GM12878 (cell line): ENCODE measurements around the gene ALDOB. TPM values are rescaled to one million over a fixed set of nuclear protein-coding genes. Genes with fewer than 3 reads are reported as not detected.

ENCODE experiments used
- PKNOX1 ChIP-seq: fragments of 450-650 bp; IDR thresholded peaks from 2 replicates; pipeline ENCODE4 v1.6.1; 2016; ENCODE audit warnings: mild to moderate bottlenecking
- YY1 ChIP-seq: IDR thresholded peaks from 2 replicates; pipeline ENCODE4 v1.6.1; 2011; ENCODE audit warnings: low read depth, mild to moderate bottlenecking, low read length
- ZNF687 ChIP-seq: fragments of 450-650 bp; IDR thresholded peaks from 2 replicates; pipeline ENCODE4 v1.6.1; 2017; ENCODE audit warnings: mild to moderate bottlenecking, moderate library complexity
- polyA plus RNA-seq, 11 experiments: library from polyadenylated mRNA; depleted of rRNA in 4 of 11; unstranded in 6 of 11; stranded (reverse) in 5 of 11; fragments of >200 nt; fragmentation: Nextera tagmentation in 4 of 11; fragmentation: Illumina TruSeq in 1 of 11; extraction: Ambion mirVana in 4 of 11; extraction: Trizol in 1 of 11; gene quantifications; 1 replicate in 1 of 11; 2 replicates in 10 of 11; pipeline versions ENCODE4 v1.2.1 to v1.2.3, GENCODE V29; 2011 to 2016; ENCODE audit warnings: inconsistent platforms in 2 of 11, missing spikeins in 2 of 11, low read depth in 1 of 11
- total RNA-seq, 4 experiments: library from RNA; depleted of rRNA in 3 of 4; stranded (reverse); fragments of >200 nt in 3 of 4; fragmentation: Illumina TruSeq in 1 of 4; extraction: Trizol in 1 of 4; gene quantifications; 2 replicates each; pipeline versions ENCODE4 v1.2.1 to v1.2.3, GENCODE V29; 2013 to 2021
- TF ChIP-seq, protein P1 (sequence below): fragments of 450-650 bp; IDR thresholded peaks from 2 replicates; pipeline ENCODE4 v1.6.1; 2017; ENCODE audit warnings: low read depth, mild to moderate bottlenecking, moderate library complexity
- TF ChIP-seq, protein P2 (sequence below): fragments of 450-650 bp; IDR thresholded peaks from 2 replicates; pipeline ENCODE4 v1.6.1; 2017; ENCODE audit warnings: mild to moderate bottlenecking

ALDOB gene
- total and polyA plus RNA-seq, 10 of the 15 experiments (the other 5 are each of a cell fraction or from before 2014, with no cell fraction given): 0.03 to 0.82 (median 0.04) TPM; not detected in 7

DNA sequence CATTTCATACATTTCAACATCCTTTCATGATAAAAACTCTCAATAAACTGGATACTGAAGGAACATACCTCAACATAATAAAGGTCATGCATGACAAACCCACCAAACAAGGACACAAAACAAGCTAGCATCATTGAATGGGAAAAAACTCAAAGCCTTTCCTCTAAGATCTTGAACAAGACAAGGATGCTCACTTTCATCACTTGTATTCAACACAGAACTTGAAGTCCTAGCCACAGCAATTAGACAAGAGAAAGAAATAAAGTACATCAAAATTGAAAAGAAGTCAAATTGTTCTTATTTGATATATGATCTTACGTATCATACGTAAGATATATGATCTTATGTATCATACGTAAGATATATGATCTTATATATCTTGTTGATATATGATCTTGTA lies 42.4 kb downstream of the ALDOB start (continued):
- TF ChIP-seq, protein P1, sequence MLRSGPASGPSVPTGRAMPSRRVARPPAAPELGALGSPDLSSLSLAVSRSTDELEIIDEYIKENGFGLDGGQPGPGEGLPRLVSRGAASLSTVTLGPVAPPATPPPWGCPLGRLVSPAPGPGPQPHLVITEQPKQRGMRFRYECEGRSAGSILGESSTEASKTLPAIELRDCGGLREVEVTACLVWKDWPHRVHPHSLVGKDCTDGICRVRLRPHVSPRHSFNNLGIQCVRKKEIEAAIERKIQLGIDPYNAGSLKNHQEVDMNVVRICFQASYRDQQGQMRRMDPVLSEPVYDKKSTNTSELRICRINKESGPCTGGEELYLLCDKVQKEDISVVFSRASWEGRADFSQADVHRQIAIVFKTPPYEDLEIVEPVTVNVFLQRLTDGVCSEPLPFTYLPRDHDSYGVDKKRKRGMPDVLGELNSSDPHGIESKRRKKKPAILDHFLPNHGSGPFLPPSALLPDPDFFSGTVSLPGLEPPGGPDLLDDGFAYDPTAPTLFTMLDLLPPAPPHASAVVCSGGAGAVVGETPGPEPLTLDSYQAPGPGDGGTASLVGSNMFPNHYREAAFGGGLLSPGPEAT: no peak
- no peak for TF ChIP-seq ZNF687
- TF ChIP-seq PKNOX1: no peak
- TF ChIP-seq, protein P2, sequence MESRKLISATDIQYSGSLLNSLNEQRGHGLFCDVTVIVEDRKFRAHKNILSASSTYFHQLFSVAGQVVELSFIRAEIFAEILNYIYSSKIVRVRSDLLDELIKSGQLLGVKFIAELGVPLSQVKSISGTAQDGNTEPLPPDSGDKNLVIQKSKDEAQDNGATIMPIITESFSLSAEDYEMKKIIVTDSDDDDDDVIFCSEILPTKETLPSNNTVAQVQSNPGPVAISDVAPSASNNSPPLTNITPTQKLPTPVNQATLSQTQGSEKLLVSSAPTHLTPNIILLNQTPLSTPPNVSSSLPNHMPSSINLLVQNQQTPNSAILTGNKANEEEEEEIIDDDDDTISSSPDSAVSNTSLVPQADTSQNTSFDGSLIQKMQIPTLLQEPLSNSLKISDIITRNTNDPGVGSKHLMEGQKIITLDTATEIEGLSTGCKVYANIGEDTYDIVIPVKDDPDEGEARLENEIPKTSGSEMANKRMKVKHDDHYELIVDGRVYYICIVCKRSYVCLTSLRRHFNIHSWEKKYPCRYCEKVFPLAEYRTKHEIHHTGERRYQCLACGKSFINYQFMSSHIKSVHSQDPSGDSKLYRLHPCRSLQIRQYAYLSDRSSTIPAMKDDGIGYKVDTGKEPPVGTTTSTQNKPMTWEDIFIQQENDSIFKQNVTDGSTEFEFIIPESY: no peak
- no peak for TF ChIP-seq YY1
